ENCODE data around the gene B3GALT5. TPM values are rescaled to one million over a fixed set of nuclear protein-coding genes. Genes with fewer than 3 reads are reported as not detected.

The B3GALT5 gene
- total RNA-seq, 1 donor from 2014 or later, result 2.5 TPM

DNA sequence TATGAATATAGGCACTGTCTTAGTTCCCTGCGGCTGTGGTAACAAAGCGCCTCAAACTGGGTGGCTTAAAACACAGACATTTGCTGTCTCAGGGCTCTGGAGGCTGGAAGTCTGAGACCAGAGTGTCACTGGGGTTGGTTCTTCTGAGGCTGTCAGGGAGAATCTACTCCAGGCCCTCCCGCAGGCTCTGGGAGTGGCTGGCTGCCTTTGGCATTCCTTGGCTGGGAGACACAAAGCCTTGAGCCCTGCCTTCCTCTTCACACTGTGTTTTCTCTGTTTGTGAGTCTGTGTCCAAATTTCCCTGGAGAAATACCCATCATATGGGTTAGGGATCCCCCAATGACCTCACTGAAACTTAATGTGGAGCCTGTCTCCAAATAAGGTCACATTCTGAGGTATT, 38.5 kb downstream of the B3GALT5 start:
- H3K27ac ChIP-seq (ENCODE audit: low read depth, low read length), result no peak overlapping the region
- no peak overlapping the region for H3K4me2 ChIP-seq (ENCODE audit: low read length)
- H3K4me1 Mint-ChIP-seq (ENCODE audit: low read depth, unreplicated experiment), result peaks cover 32% of the 10 kb centered on the region

GRCh38 chr21:39654951-39655350, 42.2 kb downstream of the B3GALT5 start:
- no peaks in the 10 kb centered on the region for H3K79me2 ChIP-seq (ENCODE audit: insufficient read depth, low read length)
- H3K27ac ChIP-seq (ENCODE audit: low read depth, low read length), result no peak overlapping the region
- no peak overlapping the region for H3K4me3 ChIP-seq (ENCODE audit: insufficient read depth, low read depth, low read length)
- Mint-ChIP-seq H3K27ac (ENCODE audit: unreplicated experiment) (no peak overlapping the region), H3K4me1 (ENCODE audit: low read depth, unreplicated experiment) (peaks cover 23% of the 10 kb centered on the region), H3K9me3 (ENCODE audit: unreplicated experiment) (peaks cover 7% of the 10 kb centered on the region), H3K27me3 (ENCODE audit: low read depth, unreplicated experiment) (peaks cover 5% of the 10 kb centered on the region), H3K36me3 (ENCODE audit: low read depth, unreplicated experiment) (peaks cover 4% of the 10 kb centered on the region), H3K4me3 (ENCODE audit: unreplicated experiment) (no peak overlapping the region)
- H3K4me1 ChIP-seq (ENCODE audit: insufficient read depth, low read length), result peaks cover 3% of the 10 kb centered on the region
- DNase-seq (ENCODE audit: low read depth) (no peak), FAIRE-seq (no peak)
- H2AFZ ChIP-seq (ENCODE audit: low read depth, low read length), result no peak overlapping the region
- no peak overlapping the region for H3K4me2 ChIP-seq (ENCODE audit: low read length)
- H3K27me3 ChIP-seq (ENCODE audit: insufficient read depth, low read length), result no peaks in the 10 kb centered on the region
- H3K9me3 ChIP-seq (ENCODE audit: insufficient read depth, low read depth, low read length), result peaks cover 5% of the 10 kb centered on the region
- TF ChIP-seq, protein P1, sequence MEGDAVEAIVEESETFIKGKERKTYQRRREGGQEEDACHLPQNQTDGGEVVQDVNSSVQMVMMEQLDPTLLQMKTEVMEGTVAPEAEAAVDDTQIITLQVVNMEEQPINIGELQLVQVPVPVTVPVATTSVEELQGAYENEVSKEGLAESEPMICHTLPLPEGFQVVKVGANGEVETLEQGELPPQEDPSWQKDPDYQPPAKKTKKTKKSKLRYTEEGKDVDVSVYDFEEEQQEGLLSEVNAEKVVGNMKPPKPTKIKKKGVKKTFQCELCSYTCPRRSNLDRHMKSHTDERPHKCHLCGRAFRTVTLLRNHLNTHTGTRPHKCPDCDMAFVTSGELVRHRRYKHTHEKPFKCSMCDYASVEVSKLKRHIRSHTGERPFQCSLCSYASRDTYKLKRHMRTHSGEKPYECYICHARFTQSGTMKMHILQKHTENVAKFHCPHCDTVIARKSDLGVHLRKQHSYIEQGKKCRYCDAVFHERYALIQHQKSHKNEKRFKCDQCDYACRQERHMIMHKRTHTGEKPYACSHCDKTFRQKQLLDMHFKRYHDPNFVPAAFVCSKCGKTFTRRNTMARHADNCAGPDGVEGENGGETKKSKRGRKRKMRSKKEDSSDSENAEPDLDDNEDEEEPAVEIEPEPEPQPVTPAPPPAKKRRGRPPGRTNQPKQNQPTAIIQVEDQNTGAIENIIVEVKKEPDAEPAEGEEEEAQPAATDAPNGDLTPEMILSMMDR (IDR thresholded peaks at IDR 0.05; ENCODE audit: insufficient read depth, low read depth, low read length), result no peak
- TF ChIP-seq EZH2 (IDR thresholded peaks at IDR 0.05; ENCODE audit: insufficient read depth, low read length), result no peak
- H3K9ac ChIP-seq (ENCODE audit: low read length), result no peak overlapping the region
- H3K36me3 ChIP-seq (ENCODE audit: insufficient read depth, low read length), result no peaks in the 10 kb centered on the region
- no peaks in the 10 kb centered on the region for H4K20me1 ChIP-seq (ENCODE audit: insufficient read depth, low read length)

More for the DNA sequence above, 38.5 kb downstream of the B3GALT5 start:
- H3K27me3 Mint-ChIP-seq (ENCODE audit: low read depth, unreplicated experiment), result no peaks in the 10 kb centered on the region
- no peaks in the 10 kb centered on the region for H3K79me2 ChIP-seq (ENCODE audit: insufficient read depth, low read length)
- H3K36me3 ChIP-seq (ENCODE audit: insufficient read depth, low read length), result no peaks in the 10 kb centered on the region
- H3K36me3 Mint-ChIP-seq (ENCODE audit: low read depth, unreplicated experiment), result peaks cover 6% of the 10 kb centered on the region
- no peak overlapping the region for H2AFZ ChIP-seq (ENCODE audit: low read depth, low read length)
- H3K4me1 ChIP-seq (ENCODE audit: insufficient read depth, low read length), result peaks cover 15% of the 10 kb centered on the region
- peak; percentile 13 for FAIRE-seq
- H3K9me3 ChIP-seq (ENCODE audit: insufficient read depth, low read depth, low read length), result peaks cover 5% of the 10 kb centered on the region
- TF ChIP-seq, protein P1 (IDR thresholded peaks at IDR 0.05; ENCODE audit: insufficient read depth, low read depth, low read length), result no peak
- no peak for TF ChIP-seq EZH2 (IDR thresholded peaks at IDR 0.05; ENCODE audit: insufficient read depth, low read length)
- no peak for DNase-seq (ENCODE audit: low read depth)
- peaks cover 3% of the 10 kb centered on the region for H3K9me3 Mint-ChIP-seq (ENCODE audit: unreplicated experiment)
- no peak overlapping the region for H3K4me3 Mint-ChIP-seq (ENCODE audit: unreplicated experiment)
- no peak overlapping the region for H3K9ac ChIP-seq (ENCODE audit: low read length)
- H3K27me3 ChIP-seq (ENCODE audit: insufficient read depth, low read length), result no peaks in the 10 kb centered on the region
- H4K20me1 ChIP-seq (ENCODE audit: insufficient read depth, low read length), result no peaks in the 10 kb centered on the region
- peak overlapping the region; percentile 70 for H3K27ac Mint-ChIP-seq (ENCODE audit: unreplicated experiment)
- no peak overlapping the region for H3K4me3 ChIP-seq (ENCODE audit: insufficient read depth, low read depth, low read length)

DNA sequence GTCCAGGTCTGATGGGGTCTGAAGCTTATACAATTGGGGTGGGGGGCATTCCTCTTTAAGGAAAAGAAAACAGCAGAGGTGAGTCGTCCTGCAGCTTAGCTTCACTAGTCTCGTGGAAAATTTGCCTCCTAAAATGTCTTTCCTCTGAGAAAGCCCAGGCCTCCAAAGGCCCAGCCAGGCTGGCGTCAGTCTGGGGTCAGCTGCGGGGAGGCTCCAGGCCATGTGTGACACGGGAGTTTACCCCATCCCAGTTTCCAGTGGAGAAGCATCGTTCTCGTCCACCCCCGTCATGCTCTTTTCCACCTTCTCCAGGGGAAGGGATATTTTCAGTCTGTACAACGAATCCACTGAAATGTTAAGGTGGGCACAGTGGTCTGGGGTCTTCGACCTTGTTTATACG, 42.8 kb downstream of the B3GALT5 start:
- Histone ChIP-seq H4K20me1 (ENCODE audit: insufficient read depth, low read length) (no peaks in the 10 kb centered on the region), H3K79me2 (ENCODE audit: insufficient read depth, low read length) (no peaks in the 10 kb centered on the region), H3K9me3 (ENCODE audit: insufficient read depth, low read depth, low read length) (peaks cover 5% of the 10 kb centered on the region), H2AFZ (ENCODE audit: low read depth, low read length) (no peak overlapping the region), H3K4me3 (ENCODE audit: insufficient read depth, low read depth, low read length) (no peak overlapping the region), H3K27me3 (ENCODE audit: insufficient read depth, low read length) (no peaks in the 10 kb centered on the region), H3K4me2 (ENCODE audit: low read length) (no peak overlapping the region), H3K4me1 (ENCODE audit: insufficient read depth, low read length) (peaks cover 9% of the 10 kb centered on the region), H3K27ac (ENCODE audit: low read depth, low read length) (no peak overlapping the region), H3K36me3 (ENCODE audit: insufficient read depth, low read length) (no peaks in the 10 kb centered on the region), H3K9ac (ENCODE audit: low read length) (no peak overlapping the region)
- Mint-ChIP-seq H3K4me3 (ENCODE audit: unreplicated experiment) (no peak overlapping the region), H3K27ac (ENCODE audit: unreplicated experiment) (no peak overlapping the region), H3K9me3 (ENCODE audit: unreplicated experiment) (peaks cover 7% of the 10 kb centered on the region), H3K36me3 (ENCODE audit: low read depth, unreplicated experiment) (peaks cover 4% of the 10 kb centered on the region), H3K4me1 (ENCODE audit: low read depth, unreplicated experiment) (peaks cover 29% of the 10 kb centered on the region), H3K27me3 (ENCODE audit: low read depth, unreplicated experiment) (peaks cover 5% of the 10 kb centered on the region)
- FAIRE-seq (no peak), DNase-seq (ENCODE audit: low read depth) (no peak)
- TF ChIP-seq, protein P1 (IDR thresholded peaks at IDR 0.05; ENCODE audit: insufficient read depth, low read depth, low read length), result no peak
- TF ChIP-seq EZH2 (IDR thresholded peaks at IDR 0.05; ENCODE audit: insufficient read depth, low read length), result no peak
